Kidney glomerular epithelial cell (primary cell): ENCODE measurements around the gene TBXAS1.
A peak's percentile ranks its signal among the peaks of the same experiment; 100 is the strongest.

Source experiments
- DNase-seq: peaks from one replicate; lab custom pipeline; 2025; lab: John Stamatoyannopoulos, UW

The TBXAS1 gene

DNA sequence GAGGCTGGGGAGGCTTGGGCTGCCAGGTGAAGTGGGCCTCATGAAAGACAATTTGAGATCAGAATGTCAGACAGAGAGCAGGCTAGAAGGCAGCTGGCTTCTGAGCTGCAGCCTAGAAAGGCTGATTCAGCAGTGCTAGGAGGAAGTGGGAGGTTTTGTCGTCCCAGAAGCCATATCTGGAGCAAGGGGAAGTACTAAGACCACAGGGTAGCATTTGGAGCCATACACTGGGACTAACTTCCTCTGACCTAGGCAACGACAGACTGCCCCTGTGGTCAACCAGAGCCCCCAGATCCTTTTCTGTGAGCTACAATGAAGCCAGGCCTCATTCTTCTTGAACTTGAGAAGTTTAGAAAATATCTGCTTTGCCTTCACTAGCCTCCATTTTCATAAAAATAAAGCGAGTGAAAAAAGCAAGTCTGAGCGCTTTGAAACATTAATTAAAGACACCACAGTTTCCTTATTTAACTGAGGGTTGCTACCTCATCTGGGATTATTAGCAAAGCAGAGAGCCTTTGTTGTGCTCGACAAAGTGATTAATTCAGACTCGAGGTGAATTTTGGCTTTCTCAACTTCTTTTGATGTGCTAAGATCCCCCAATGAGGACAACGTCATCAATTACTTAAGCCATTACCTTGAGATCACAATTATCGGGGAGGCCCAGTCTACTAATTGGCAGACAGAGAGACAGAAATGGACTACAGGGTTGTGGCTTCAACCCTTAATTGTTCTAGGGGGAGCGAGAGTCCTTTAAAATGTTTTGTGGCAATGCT lies 26.6 kb downstream of the TBXAS1 start:
- DNase-seq, result no peak

GRCh38 chr7:139857791-139858190 lies 28.7 kb downstream of the TBXAS1 start:
- DNase-seq, result no peak

DNA sequence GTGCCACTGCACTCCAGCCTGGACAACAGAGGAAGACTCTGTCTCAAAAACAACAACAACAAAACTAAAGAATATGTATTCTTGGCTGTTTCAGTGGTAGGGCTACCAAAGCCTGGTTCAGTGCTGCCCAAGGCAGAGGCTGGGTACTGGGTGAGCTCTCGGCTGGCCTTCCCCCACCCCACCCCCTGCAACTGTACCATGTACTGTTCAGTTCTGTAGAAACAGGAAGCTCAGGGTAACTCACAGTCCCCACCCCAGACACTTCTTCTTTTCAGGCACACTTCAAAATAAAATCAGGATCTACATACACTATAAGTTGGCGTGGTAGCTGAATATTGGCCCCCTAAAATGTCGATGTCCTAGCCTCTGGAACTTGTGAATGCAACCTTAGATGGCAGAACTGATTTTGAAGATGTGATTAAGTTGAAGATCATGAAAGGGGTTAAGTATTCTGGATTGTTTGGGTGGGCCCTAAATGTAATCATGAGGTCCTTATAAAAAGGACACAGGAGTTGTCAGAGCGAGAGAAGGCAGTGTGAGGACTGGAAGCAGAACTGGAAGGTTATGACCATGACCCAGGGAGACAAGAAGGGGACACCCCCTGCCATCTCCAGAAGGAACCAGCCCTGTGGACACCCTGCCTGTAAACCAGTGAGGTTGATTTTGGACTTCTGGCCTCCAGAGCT lies 31.2 kb downstream of the TBXAS1 start:
- no peak for DNase-seq

GRCh38 chr7:139861803-139862202 lies 32.7 kb downstream of the TBXAS1 start:
- no peak for DNase-seq

GRCh38 chr7:139866047-139866837 lies 37.2 kb downstream of the TBXAS1 start:
- DNase-seq, result no peak

GRCh38 chr7:139867847-139868246 lies 38.8 kb downstream of the TBXAS1 start:
- DNase-seq, result no peak

DNA sequence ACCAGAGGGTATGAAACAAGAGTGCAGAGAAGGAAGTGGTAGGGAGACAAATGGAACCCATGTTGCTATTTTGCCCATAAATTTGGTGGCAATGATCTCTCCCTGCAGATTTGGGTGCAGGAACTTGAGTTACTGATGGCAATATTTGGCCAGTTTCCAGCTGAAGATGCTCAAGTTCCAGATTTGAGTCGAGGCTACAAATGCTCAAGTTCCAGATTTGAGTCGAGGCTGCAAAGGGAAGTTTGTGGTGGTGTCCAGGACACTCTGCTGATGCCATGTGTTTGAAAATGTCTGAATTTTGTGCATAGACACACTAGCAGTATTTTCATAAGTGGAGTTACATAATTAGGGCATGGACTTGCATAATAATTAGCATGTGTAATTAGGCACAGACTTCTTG lies 40.8 kb downstream of the TBXAS1 start:
- DNase-seq, result no peak

DNA sequence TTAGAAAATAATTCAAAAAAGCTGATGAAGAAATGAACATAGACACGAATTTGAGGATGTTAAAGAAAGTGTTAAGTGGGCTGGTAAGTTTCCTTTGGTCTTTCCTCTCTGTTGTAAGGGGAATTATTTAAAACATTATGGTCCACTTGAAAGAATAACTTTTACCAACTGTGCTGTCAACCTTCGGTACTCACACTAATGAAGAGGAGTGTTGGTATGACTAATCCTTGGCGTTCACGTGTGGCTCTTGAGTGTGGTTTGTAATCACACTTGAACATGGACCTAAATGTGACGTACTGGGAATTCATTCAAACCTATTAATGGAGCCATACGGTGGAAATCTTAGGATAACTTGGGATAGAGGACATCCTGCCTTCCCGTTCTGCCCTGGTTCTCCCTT lies 41.3 kb downstream of the TBXAS1 start:
- no peak for DNase-seq

GRCh38 chr7:139871331-139871730 lies 42.3 kb downstream of the TBXAS1 start:
- no peak for DNase-seq

- no peak for DNase-seq
Measured at GRCh38 chr7:139871820-139872219, 42.8 kb downstream of the TBXAS1 start.

DNA sequence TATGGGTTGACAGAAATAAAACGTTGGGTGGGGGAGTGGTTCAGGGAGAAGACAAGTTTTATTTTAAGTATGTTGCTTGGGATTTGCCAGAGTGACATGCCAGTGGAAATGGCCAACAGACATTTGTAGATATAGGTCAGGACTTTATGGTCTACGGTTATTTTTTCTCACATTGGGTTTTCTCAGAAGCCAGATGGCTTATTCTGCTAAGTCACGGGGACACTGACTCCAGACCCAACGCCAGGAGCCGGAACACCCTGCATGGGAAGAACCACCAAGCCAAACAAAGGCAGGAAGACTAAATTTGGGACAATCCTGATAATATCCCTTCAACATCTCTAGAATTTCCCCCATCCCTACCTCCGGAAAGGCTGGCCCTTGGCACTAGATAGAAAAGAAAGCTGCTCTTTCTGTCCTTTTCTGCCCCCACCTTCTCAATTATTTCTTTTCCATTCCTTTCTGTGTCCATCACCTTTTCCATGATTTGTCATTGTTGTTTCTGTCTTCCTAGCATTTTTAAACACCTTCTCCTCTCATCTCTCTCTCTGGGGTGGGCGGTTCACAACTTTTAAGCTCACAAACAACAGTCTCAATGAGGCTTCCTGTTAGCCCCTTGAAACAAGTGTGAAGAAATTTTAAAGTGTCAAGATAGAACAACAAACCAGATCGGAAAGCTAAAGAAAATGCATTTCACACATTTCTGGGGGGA lies 44.7 kb downstream of the TBXAS1 start:
- DNase-seq, result no peak

DNA sequence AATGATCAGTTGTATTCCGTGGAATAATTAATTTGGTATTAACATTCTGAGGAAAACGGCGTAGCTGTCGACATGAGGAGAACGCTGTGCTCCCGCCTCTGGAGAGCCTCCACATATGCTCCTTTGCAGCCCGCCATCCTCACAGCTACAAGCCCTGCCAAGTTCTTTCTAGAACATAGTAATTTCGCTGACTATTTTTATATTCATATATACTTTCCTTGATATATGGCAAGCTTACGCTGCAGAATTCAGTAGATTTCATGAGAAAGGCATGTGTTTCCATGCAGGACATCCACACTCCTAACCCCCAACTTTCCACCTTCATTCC lies 45.2 kb downstream of the TBXAS1 start:
- no peak for DNase-seq

- peak; percentile 29 for DNase-seq
Measured at GRCh38 chr7:139875821-139876241, 46.8 kb downstream of the TBXAS1 start.

GRCh38 chr7:139876622-139877283 lies 47.7 kb downstream of the TBXAS1 start:
- no peak for DNase-seq

GRCh38 chr7:139883814-139884213 lies 54.8 kb downstream of the TBXAS1 start:
- no peak for DNase-seq

- no peak for DNase-seq
Measured at GRCh38 chr7:139884441-139884840, 55.4 kb downstream of the TBXAS1 start.

DNA sequence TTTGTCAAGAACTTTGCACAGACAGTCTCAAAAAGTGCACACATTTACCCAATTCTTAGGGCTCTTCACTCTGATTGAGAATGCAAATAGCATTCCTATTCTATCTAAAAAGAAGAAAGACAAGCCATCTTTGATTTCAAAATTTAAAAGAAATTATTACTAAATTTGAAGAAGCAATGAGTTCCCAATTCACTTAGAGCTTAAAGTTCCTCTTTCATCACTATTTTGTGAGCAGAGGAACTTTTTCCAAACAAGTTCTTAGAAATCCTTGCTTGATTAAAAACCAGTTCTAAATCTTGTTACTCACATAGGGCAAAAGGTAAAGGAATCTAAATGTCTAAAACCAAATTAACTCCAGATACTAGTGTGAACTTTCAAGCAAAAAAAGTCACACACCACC lies 56.4 kb downstream of the TBXAS1 start:
- no peak for DNase-seq

- no peak for DNase-seq
Measured at GRCh38 chr7:139886206-139886605, 57.1 kb downstream of the TBXAS1 start.

GRCh38 chr7:139886899-139887298 lies 57.8 kb downstream of the TBXAS1 start:
- no peak for DNase-seq

GRCh38 chr7:139887992-139888481 lies 59.0 kb downstream of the TBXAS1 start:
- no peak for DNase-seq

DNA sequence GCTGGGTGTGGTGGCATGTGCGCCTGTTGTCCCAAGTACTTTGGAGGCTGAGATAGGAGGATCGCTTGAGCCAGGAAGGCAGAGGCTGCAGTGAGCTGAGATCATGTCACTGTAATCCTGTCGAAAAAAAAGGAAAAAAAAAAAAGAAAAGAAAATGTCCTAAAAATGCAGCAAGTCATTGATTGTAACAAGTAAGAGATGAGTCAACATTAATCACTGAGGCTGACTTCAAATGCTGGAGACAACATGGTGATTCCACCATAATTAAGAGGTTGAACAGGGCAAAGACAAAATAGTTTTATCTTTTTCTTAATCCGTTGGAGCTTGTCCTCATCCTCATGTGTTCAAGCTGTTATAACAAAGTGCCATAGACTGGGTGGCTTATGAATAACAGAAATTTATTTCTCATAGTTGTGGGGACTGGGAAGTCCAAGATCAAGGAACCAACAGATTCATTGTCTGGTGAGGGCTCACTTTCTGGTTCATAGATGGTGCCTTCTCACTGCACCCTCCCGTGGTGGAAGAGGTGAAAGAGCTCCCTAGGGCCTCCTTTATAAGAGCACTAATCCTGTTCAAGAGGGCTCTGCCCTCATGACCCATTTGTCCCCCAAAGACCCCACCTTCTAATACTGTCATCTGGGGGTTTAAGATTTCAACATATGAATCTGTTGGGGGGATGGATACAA lies 60.3 kb downstream of the TBXAS1 start:
- DNase-seq, result peak; percentile 23
